GM18873 (cell line): Measurements from ENCODE around the gene GALNT13.

Experiments used
- ATAC-seq: cut with Tn5 transposase; IDR thresholded peaks from one replicate; pipeline ENCODE4 v1.9.1; 2021; ENCODE audit warnings: mild to moderate bottlenecking, moderate library complexity, moderate number of reproducible peaks; ENCODE audit not compliant: unreplicated experiment, low FRiP score

Gene GALNT13

DNA sequence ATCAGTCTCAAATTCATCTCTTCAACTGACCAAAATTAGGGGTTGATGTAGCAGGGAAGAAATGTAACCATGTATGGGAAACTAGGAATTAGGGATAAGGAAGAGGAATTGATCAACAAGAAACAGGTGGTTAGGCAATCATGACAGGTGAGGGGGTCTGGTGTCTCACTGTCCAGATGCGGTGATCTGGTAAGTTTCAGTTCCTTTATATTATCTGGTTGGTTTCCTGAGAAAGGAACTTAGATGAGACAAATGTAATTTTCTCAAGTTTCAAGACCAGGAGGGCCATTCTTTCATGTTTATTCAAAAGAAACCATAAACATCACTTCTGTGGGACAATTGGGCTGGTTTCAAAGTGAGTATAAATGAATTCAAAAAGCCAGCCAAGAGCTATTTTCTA, 520.5 kb downstream of the GALNT13 start:
- ATAC-seq = no peak

DNA sequence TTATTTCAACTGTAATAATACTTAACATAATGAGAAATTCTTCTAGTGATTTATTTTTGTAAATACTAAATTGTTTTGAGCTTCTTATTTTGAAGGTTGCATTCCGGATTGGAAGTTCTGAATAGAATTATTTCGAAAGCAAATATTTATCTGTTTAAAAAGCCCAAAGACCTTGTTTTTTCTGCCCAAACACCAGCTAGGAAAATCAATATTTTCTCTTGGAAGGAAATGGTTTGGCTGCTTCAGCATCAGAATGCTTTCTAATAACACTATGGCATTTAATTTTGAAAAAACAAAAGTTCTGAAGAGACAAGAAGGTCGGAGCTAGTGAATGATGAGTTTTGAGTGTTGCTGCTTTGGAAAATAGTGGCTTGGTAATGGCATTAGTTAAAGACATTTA, 522.9 kb downstream of the GALNT13 start:
- no peak for ATAC-seq

DNA sequence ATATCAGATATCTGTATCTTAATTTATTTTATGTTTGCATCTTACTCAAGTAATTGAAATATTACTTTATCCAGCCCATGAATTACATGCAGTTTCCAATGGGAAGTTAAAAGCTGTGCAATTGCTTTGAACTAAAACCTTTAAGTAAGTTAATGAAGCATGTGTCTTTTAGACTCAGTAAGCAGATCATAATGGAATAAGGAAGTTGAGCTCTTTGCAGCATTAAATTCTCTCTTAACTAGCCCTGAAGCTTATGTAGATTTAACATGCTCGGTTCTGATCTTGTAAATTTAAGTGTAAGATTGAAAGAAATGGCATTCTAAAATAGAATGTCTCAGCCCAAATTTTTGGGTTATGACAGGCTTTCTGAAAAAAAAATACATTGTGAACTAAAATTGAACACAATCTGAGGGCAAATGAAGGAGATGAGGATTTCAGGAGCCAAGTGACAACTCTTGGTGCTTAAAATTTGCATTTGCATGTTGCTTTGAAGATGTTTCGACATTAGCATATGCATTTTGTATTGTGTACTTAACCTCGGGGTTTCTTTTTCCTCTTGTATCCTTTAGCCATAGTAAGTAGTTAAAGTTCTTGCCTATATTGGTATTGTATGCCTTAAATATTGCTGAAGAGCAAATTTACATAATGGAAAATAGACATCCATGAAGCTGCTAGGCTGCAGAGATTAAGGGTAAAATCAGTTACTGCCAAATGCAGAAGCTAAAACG, 529.0 kb downstream of the GALNT13 start:
- no peak for ATAC-seq

- ATAC-seq = no peak
Measured at GRCh38 chr2:154402213-154402612, 530.5 kb downstream of the GALNT13 start.

GRCh38 chr2:154403242-154403790, 531.6 kb downstream of the GALNT13 start:
- no peak for ATAC-seq

DNA sequence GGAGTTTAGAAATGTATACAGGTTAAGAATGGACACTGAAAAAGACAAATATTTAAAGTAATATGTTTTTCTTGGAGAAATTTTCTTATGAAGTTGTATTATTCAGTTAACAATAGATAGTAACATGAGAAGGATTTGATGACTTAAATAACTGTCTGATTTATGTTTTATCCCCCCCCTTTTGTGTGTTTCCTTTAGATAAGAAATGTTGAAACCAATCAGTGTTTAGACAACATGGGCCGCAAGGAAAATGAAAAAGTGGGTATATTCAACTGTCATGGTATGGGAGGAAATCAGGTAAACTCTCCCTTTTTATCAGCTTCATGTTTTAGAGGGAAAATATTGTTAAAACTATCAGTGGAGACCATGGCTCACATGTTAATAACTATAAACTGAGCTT, 537.1 kb downstream of the GALNT13 start:
- no peak for ATAC-seq

GRCh38 chr2:154422251-154422650, 550.5 kb downstream of the GALNT13 start:
- ATAC-seq = no peak

GRCh38 chr2:154425994-154426393, 554.3 kb downstream of the GALNT13 start:
- ATAC-seq = no peak

- no peak for ATAC-seq
Measured at GRCh38 chr2:154427453-154427852, 555.7 kb downstream of the GALNT13 start.

GRCh38 chr2:154428022-154428421, 556.3 kb downstream of the GALNT13 start:
- ATAC-seq = no peak

DNA sequence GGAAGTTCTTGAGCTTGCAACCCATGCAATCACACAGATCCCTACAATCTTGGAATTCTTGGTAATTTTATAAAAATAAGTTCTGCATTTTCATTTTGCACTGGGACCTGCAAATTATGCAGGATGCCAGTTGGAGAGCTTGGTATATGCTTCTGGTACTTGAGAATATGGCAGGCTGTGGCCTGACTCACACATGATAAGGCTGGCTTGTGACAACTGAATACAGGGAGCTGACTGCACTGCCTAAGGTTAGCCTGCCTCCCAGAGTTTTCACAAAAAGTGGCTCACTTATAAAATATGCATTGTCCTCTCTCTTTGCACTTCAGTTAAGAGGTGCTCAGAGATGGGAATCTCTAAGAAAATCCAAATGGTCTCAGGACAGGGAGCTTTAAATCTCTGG, 561.3 kb downstream of the GALNT13 start:
- no peak for ATAC-seq

- ATAC-seq = no peak
Measured at GRCh38 chr2:154437104-154437503, 565.4 kb downstream of the GALNT13 start.

GRCh38 chr2:154439156-154439555, 567.4 kb downstream of the GALNT13 start:
- no peak for ATAC-seq

DNA sequence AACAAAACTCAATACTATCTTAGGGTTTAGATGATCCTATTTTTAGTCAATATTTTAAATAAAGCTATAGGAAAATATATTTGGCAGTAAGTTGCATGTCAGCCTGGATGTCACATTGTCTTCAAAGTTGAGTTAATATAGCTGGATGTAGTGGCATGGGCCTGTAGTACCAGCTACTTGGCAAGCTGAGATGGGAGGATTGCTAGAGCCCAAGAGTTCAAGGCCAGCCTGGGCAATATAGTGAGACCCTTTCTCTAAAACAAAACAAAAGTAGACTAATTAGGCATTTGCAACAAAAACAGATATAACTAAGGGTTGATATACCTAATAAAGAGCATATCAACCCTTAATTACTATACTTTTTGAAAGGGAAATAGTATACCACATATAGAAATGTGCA, 572.2 kb downstream of the GALNT13 start:
- ATAC-seq = no peak

DNA sequence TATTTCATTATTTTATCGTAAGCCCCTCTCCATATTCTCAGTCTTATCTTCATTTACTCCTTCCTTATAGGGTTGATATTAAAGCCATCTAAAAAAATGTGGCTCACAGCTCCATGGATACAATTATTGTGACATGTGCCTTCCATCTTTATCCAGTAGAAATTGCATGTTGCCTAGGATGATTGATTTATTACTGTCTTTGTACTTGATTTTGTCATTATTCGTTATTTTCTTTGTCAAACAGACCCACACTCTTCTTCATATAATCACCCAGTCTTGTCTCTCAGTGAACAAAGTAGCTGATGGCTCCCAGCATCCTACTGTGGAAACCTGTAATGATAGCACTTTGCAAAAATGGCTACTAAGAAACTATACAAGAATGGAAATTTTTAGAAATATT, 574.6 kb downstream of the GALNT13 start:
- no peak for ATAC-seq

DNA sequence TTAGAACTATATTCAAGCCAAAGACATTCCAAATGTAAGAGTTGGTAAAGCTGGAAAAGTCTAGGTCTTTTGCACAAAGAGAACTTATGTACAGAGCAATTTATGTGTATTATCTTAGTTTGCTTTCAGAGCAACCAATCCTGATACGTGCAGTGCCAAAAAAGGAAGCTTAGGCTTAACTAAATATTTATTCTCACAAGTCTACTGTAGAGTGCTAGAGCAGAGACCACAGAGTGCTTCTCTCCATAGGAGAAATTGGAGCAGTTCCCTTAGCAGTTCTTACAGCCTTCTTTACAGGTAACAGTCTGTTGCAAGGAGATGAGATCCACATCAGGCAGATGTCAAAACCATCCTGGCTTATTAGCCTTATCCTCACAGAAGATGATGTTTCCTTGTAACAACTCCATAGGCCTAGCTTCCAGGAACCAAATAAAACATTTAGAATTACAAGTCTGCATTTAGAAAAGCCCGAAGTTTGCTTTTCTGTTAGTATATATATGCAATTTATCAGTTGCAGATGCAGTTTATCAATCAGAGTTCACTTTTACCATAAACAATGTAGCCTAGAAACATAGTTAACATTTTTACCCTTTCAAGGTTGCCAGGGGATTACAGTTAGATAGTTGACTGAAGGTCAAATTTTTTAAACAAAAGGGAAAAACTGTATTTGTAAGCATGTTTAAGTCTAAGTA, 576.2 kb downstream of the GALNT13 start:
- no peak for ATAC-seq

GRCh38 chr2:154449951-154450658, 578.4 kb downstream of the GALNT13 start:
- no peak for ATAC-seq

DNA sequence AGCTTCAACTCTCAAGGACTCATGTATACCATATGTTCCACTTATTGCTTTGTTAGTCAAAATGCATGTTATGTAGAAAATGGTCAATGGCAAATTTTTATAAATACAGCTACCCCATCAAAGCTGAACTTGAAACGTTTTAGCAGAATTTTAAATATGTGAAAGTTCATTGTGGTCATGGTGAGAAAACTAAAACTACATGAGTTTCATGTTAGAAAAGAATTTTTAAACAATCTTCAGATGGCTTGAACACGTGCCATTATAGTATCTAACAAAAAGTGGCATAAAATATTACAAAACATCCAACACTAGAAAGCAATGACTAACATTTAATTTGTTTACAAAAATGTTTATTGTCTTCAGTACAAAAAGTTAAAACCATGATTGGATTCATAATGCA, 580.7 kb downstream of the GALNT13 start:
- no peak for ATAC-seq

- no peak for ATAC-seq
Measured at GRCh38 chr2:154452906-154453493, 581.3 kb downstream of the GALNT13 start.

GRCh38 chr2:154455166-154455565, 583.4 kb downstream of the GALNT13 start:
- ATAC-seq = no peak

- no peak for ATAC-seq
Measured at GRCh38 chr2:154455866-154456265, 584.1 kb downstream of the GALNT13 start.
